HPDE6-E6E7 (cell line): ENCODE results near the gene TPX2.
A peak's percentile ranks its signal among the peaks of the same experiment; 100 is the strongest.
"Not testable (repeated sequence)": the region's sequence is repeated elsewhere in the genome, so short reads cannot be mapped to it uniquely, and the experiment has no call there.

ENCODE experiments used
- DNase-seq: peaks from one replicate; pipeline ENCODE4 v3.0.0; 2011; ENCODE audit warnings: missing footprints; ENCODE audit errors: extremely low spot score

Gene TPX2

DNA sequence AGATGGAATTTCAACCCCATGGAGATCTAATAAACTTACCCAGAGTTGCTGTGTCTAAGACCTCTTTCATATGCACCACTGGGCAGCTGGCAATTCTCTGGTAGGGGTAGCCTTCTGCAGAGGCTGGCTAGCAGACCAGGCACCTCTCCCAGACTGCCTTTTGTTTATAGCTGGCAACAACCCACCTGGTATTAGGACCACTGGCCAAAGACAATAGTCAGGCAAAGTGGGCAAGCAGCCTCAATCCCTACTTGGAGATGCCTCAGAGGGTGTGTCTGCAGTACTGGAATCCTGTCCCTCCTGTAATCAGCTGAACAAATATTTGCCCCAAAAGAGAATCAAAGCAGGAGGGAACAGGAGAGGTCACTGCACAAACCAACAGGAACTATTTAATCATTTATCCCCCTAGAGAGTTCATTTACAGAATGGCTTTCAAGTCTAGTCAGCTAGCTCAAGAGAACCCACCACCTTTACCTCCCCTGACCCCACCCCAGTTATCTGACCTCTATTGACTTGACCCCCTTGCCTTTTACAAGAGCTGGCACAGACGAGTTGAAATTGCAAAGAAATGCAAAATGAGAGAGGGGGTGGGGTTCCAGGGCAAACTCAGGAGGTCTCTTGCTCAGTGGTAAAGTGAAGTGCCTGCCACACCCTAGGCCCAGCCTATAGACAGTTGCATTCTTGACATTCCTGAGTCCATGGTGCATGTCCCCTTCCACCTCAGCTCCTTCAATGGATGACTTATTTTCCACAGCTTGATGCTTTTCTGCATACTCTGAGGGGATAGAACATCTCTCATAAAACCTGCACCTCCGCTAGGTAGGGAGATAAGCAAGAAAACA is 19.2 kb upstream of the TPX2 start:
- DNase-seq, result peak; percentile 23

DNA sequence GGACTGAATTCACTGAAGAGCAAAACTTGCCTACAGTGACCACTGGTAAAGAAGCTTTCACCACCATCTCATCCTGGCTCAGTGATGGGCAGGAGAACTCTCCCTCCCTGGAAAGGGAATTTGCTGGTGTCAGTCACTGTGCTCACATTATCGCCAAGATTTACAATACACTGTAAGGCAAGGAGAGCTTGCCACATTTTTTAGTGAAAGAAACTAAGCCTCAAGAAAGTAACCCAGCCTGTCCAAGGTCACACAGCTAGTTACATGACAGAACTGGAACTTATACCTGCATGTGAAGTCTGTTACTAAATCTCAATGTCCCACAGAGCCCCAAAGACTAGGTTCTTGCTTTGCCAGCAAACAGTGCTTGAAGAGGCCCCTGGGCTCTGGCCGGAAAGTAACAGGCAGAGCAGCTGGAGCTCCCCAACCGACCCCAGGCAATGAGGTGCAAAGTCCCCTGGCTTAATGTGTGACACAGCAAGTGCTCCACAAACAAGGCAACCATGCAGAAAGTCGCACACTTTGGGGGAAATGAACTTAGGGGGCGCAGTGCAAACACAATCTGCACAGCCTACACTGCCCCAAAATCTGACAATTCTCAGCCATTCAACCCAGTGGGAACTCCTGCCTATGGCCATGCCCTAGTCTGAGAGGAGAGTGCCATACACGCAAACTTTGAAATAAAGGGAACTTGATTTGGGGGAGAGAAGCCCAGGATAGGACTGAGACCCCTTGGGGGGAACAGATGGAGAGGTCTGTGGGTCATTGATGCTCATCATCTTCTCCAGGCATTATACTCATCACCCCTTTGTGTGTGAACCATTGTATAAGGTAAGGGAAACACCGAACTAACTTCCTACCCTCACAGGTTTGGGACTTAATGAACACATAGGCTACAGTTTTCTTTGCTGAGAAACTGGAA is 18.3 kb upstream of the TPX2 start:
- DNase-seq, result peak; percentile 16

DNA sequence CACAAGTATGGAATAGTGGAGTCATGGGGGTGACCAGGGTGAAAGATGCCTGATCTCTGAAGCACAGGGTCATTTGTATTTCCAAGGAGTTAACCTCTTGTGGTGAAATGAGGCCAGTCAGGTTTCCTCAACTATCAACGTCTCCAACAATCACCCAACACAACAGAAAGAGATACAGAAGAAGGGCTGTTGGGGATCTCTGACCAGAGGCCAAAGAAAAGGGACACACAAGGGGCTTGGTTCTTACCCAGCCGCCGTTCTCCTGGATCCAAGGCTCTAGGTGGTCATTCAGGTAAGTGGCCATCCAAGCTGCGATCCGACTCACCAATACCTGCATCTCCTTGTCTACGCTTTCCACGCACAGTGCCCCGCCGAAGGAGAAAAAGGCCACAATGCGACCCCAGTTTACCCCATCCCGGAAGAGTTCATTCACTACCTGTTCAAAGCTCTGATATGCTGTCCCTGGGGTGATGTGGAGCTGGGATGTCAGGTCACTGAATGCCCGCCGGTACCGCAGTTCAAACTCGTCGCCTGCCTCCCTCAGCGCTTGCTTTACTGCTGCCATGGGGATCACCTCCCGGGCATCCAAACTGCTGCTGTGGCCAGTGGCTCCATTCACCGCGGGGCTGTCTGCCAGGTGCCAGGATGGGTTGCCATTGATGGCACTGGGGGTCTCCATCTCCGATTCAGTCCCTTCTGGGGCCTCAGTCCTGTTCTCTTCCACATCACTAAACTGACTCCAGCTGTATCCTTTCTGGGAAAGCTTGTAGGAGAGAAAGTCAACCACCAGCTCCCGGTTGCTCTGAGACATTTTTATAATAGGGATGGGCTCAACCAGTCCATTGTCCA is 17.5 kb upstream of the TPX2 start:
- no peak for DNase-seq

GRCh38 chr20:31722257-31723068 is 16.6 kb upstream of the TPX2 start, which contains the start of gene BCL2L1:
TSS of gene BCL2L1 (minus strand) at chr20:31722868. CDS start at chr20:31722218, 650 bp downstream.
- DNase-seq, result peak; percentile 97

DNA sequence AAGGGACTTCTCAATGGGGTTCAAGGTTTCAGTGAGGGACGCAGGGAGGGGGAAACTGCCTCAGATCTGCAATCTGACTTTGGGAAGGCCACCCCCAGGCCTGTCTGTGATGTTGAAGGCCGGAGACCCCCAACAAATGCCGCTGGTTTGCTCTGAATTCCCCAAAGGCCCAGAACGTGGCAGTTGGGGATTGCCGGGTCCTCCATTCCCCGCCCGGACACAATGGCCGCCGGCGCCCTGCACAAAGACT is 16.1 kb upstream of the TPX2 start:
- DNase-seq, result no peak

GRCh38 chr20:31723319-31724078 is 15.6 kb upstream of the TPX2 start:
- peak; percentile 100 for DNase-seq

- DNase-seq, result no peak
Observed at GRCh38 chr20:31731321-31731717, 7.8 kb upstream of the TPX2 start.

- DNase-seq, result no peak
Observed at GRCh38 chr20:31739550-31739977, 474 bp downstream of the TPX2 start.

DNA sequence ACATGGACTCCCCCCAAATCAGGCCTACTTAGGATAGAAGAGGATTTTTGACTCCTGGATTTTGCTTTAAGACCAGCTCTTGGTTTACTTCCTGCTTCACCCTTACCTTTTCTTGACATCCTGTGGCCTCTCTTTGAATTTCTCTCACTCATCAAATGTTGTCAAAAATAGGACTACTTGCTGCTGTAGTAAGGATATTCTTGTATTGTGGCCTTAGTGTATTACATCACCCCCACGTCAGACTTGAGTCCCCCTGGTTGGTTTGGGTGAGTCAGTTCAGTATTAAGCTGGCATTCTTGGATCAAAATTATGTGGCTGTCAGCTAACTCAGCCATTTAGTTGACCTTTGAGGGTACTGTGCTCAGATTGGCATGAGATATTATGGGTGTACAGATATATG is 1.1 kb downstream of the TPX2 start:
- DNase-seq, result no peak

GRCh38 chr20:31740656-31741323 is 1.7 kb downstream of the TPX2 start:
- DNase-seq, result no peak

GRCh38 chr20:31746068-31746878 is 7.2 kb downstream of the TPX2 start:
- no peak for DNase-seq

- not testable (repeated sequence) for DNase-seq
Observed at GRCh38 chr20:31747028-31747427, 7.9 kb downstream of the TPX2 start.

- no peak for DNase-seq
Observed at GRCh38 chr20:31747640-31748039, 8.6 kb downstream of the TPX2 start.

DNA sequence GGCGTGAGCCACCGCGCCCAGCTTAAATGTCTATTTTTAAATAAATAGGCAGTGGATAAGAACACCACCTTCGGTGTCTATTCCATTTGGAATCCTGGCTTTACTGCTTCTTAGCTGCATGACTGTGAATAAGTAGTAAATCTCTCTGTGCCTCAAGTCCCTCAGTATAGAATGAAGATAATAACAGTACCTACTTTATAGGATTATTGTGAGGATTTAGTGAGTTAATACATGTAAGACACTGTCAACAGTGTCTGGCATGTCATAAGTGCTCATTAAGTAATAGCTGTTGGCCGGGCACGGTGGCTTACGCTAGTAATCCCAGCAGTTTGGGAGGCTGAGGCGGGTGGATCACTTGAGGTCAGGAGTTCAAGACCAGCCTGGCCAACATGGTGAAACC is 10.1 kb downstream of the TPX2 start:
- DNase-seq, result no peak

GRCh38 chr20:31751126-31751525 is 12.0 kb downstream of the TPX2 start:
- no peak for DNase-seq

- no peak for DNase-seq
Observed at GRCh38 chr20:31757254-31757653, 18.2 kb downstream of the TPX2 start.

- DNase-seq, result no peak
Observed at GRCh38 chr20:31758521-31758920, 19.4 kb downstream of the TPX2 start.

DNA sequence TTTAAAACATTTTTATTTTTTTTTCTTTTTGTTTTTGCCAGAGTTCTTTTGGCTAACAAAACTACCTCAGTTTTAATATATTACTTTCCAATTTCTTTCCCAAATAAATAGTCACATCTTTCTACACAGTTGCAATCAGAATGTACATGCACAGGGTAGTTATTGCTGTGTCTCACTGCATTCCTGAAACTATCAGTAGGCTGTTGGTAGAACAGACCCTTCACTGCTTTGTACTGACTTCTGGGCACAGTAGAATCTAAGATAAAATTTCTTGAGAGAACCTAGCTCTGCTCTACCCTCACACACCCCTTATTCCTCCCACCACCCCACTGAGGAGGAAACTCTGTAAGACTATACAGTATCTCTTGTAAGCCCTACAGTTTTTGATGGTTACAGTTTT is 19.9 kb downstream of the TPX2 start:
- DNase-seq, result no peak
